Smooth muscle cell (in vitro differentiated cells): Measurements from ENCODE around the gene B3GAT2. TPM values are rescaled to one million over a fixed set of nuclear protein-coding genes. Genes with fewer than 3 reads are reported as not detected.

ENCODE experiments used
- DNase-seq: peaks from one replicate; lab custom pipeline; 2025; ENCODE audit not compliant: unreplicated experiment; lab: John Stamatoyannopoulos, UW
- H2AFZ ChIP-seq: fragments of 200-600 bp; sonication (generic); 2 replicates; pipeline ENCODE4 v1.6.0; 2016; ENCODE audit warnings: antibody characterized with exemption, low read depth, mild to moderate bottlenecking
- H3F3A ChIP-seq: fragments of 200-600 bp; sonication (generic); 2 replicates; pipeline ENCODE4 v1.6.0; 2017; ENCODE audit warnings: antibody characterized with exemption, low read depth
- H3K27ac ChIP-seq: fragments of 200-600 bp; sonication (generic); 2 replicates; pipeline ENCODE4 v1.5.1; 2016; ENCODE audit warnings: low read depth, mild to moderate bottlenecking
- H3K27me3 ChIP-seq: fragments of 200-600 bp; sonication (generic); 2 replicates; pipeline ENCODE4 v1.6.1; 2016; ENCODE audit warnings: low read depth, mild to moderate bottlenecking
- H3K36me3 ChIP-seq: fragments of 200-600 bp; sonication (generic); 2 replicates; pipeline ENCODE4 v1.5.1; 2016; ENCODE audit warnings: low read depth
- H3K4me1 ChIP-seq: fragments of 200-600 bp; sonication (generic); 2 replicates; pipeline ENCODE4 v1.5.1; 2016; ENCODE audit warnings: low read depth
- H3K4me2 ChIP-seq: fragments of 200-600 bp; sonication (generic); 2 replicates; pipeline ENCODE4 v1.6.0; 2016; ENCODE audit warnings: mild to moderate bottlenecking
- H3K4me3 ChIP-seq: fragments of 200-600 bp; sonication (generic); 2 replicates; pipeline ENCODE4 v1.5.1; 2016; ENCODE audit warnings: mild to moderate bottlenecking
- H3K79me2 ChIP-seq: fragments of 200-600 bp; sonication (generic); 2 replicates; pipeline ENCODE4 v1.6.0; 2016; ENCODE audit warnings: low read depth, mild to moderate bottlenecking
- H3K9ac ChIP-seq: fragments of 200-600 bp; sonication (generic); 2 replicates; pipeline ENCODE4 v1.6.0; 2016; ENCODE audit warnings: low read depth
- H3K9me3 ChIP-seq: fragments of 200-600 bp; sonication (generic); replicated peaks from 2 replicates; pipeline ENCODE4 v1.5.1; 2016; ENCODE audit warnings: low read depth
- H4K20me1 ChIP-seq: fragments of 200-600 bp; sonication (generic); 2 replicates; pipeline ENCODE4 v1.6.0; 2016; ENCODE audit warnings: low read depth
- WGBS: methylation state at CpG from one replicate; pipeline ENCODE4 v1.1.7; 2016; ENCODE audit warnings: low lambda C conversion rate; 5-methylcytosine and 5-hydroxymethylcytosine counted together
- polyA plus RNA-seq: library from polyadenylated mRNA; unstranded; fragments of >200 nt; fragmentation: Nextera tagmentation; extraction: Ambion mirVana; gene quantifications from 2 replicates; pipeline ENCODE4 v1.2.1, GENCODE V29; 2016
- total RNA-seq: library from RNA; depleted of rRNA; stranded (reverse); fragments of >200 nt; gene quantifications from 2 replicates; pipeline ENCODE4 v1.2.3, GENCODE V29; 2014
- TF ChIP-seq, protein P1 (sequence below): fragments of 200-600 bp; sonication (generic); IDR thresholded peaks from 2 replicates; pipeline ENCODE4 v1.5.1; 2017; ENCODE audit warnings: borderline replicate concordance, mild to moderate bottlenecking, antibody characterized with exemption; ENCODE audit not compliant: insufficient read depth, poor library complexity, severe bottlenecking

The B3GAT2 gene
- total and polyA plus RNA-seq, 2 experiments from 2014 or later, result 0.13 to 0.14 TPM

GRCh38 chr6:70860045-70860444, 96.8 kb downstream of the B3GAT2 start:
- Histone ChIP-seq H4K20me1 (no peaks in the 10 kb centered on the region), H3K9me3 (no peaks in the 10 kb centered on the region), H3K36me3 (peaks cover 4% of the 10 kb centered on the region), H3F3A (no peaks in the 10 kb centered on the region), H3K4me3 (no peak overlapping the region), H3K4me1 (peaks cover 12% of the 10 kb centered on the region), H3K4me2 (no peak overlapping the region), H3K79me2 (no peaks in the 10 kb centered on the region), H3K27me3 (no peaks in the 10 kb centered on the region), H3K27ac (no peak overlapping the region), H3K9ac (no peak overlapping the region), H2AFZ (no peak overlapping the region)
- WGBS, result 91% methylated on average over 1 of the region's 1 CpG
- DNase-seq, result no peak
- TF ChIP-seq, protein P1, sequence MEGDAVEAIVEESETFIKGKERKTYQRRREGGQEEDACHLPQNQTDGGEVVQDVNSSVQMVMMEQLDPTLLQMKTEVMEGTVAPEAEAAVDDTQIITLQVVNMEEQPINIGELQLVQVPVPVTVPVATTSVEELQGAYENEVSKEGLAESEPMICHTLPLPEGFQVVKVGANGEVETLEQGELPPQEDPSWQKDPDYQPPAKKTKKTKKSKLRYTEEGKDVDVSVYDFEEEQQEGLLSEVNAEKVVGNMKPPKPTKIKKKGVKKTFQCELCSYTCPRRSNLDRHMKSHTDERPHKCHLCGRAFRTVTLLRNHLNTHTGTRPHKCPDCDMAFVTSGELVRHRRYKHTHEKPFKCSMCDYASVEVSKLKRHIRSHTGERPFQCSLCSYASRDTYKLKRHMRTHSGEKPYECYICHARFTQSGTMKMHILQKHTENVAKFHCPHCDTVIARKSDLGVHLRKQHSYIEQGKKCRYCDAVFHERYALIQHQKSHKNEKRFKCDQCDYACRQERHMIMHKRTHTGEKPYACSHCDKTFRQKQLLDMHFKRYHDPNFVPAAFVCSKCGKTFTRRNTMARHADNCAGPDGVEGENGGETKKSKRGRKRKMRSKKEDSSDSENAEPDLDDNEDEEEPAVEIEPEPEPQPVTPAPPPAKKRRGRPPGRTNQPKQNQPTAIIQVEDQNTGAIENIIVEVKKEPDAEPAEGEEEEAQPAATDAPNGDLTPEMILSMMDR, result no peak

DNA sequence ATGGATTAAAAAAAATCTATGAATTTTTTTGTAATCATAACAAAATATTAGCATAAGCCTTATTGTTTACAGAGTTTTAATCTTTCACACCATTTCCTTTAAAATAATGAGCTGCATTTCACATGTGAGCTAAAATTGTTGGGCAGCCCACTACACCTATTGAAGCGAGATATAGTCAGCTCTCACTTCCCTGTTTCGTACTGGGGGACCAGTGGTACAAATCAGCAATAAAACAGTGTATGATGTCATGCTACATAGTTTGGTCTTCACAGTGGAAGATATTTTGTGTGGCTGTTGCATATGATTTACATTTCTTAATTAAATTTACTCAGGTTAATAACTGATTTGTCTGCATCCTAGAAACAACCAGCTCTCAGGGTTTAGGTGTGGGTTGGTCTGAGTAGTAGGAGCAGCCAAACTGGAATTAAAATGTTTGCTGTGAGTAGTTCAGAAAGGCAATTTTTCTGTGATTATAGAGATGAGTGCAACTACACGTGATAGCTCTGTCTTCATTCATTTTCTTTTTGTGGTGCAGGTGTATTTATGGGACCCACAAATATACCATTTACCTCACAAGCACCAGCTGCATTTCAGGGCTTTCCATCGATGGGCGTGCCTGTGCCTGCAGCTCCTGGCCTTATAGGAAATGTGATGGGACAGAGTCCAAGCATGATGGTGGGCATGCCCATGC, 99.3 kb downstream of the B3GAT2 start:
- Histone ChIP-seq H3K9ac (no peak overlapping the region), H3K4me2 (no peak overlapping the region), H3F3A (no peaks in the 10 kb centered on the region), H3K27ac (no peak overlapping the region), H3K27me3 (no peaks in the 10 kb centered on the region), H3K9me3 (no peaks in the 10 kb centered on the region), H3K79me2 (no peaks in the 10 kb centered on the region), H3K36me3 (peaks cover 4% of the 10 kb centered on the region), H4K20me1 (no peaks in the 10 kb centered on the region), H2AFZ (no peak overlapping the region), H3K4me1 (no peaks in the 10 kb centered on the region), H3K4me3 (no peak overlapping the region)
- TF ChIP-seq, protein P1, result no peak
- DNase-seq, result no peak
- WGBS, result 97% methylated on average over 5 of the region's 5 CpGs

DNA sequence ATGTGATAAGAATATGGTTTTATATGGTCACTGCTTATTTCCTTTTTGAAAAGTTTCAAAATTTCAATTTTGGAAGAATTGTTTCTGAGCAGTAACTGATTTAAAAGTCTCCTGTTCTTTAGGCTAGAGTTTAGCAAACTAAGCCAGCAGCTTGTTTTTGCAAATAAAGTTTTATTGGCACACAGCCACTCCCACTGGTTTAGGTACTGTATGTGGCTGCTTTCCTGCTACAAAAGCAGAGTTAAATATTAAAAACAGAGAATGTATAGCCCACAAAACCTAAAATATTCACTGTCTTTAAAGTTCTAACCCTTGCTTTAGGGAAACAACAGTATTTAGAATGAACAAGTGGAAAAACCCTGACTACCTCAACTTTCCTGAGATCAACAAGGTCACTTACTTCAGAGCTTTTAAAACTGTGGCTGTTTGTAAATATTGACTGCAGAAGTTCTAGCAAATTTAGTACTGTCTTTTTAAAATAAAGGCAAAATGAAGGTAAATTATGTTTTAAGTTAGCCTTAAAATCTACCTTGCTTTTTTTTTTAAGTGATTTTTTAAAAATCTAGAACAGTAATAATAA, 104.1 kb downstream of the B3GAT2 start:
- H4K20me1 ChIP-seq, result peaks cover 4% of the 10 kb centered on the region
- no peaks in the 10 kb centered on the region for H3K4me1 ChIP-seq
- H3F3A ChIP-seq, result no peaks in the 10 kb centered on the region
- H3K9ac ChIP-seq, result no peak overlapping the region
- no peak overlapping the region for H3K4me2 ChIP-seq
- no peaks in the 10 kb centered on the region for H3K9me3 ChIP-seq
- no peak overlapping the region for H3K27ac ChIP-seq
- no peak for DNase-seq
- no peak overlapping the region for H3K4me3 ChIP-seq
- H3K36me3 ChIP-seq, result no peaks in the 10 kb centered on the region
- H3K79me2 ChIP-seq, result no peaks in the 10 kb centered on the region
- H3K27me3 ChIP-seq, result no peaks in the 10 kb centered on the region
- no peak overlapping the region for H2AFZ ChIP-seq
- TF ChIP-seq, protein P1, result no peak
